Measurements from ENCODE around the gene ARPC2. TPM values are rescaled to one million over a fixed set of nuclear protein-coding genes. Genes with fewer than 3 reads are reported as not detected.

ARPC2 gene
- total RNA-seq, 1 donor from 2014 or later, result 139 TPM

DNA sequence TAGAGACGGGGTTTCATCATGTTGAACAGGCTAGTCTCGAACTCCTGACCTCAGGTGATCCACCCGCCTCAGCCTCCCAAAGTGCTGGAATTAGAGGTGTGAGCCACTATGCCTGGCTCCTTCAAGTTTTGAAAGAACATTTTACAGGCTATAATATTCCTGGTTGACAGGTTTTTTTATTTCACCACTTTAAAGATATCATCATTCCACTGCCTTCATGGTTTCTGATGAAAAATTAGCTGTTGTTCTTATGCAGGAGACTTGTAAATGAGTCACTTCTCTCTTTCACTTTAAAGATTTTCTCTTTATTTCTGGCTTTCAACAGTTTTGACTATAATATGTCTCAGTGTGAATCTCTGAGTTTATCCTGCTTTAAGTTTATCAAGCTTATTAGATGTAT lies 7.9 kb upstream of the ARPC2 start:
- intact Hi-C loops (cut with micrococcal nuclease), result no loop called here
- no peak for ATAC-seq
- no peak for DNase-seq

DNA sequence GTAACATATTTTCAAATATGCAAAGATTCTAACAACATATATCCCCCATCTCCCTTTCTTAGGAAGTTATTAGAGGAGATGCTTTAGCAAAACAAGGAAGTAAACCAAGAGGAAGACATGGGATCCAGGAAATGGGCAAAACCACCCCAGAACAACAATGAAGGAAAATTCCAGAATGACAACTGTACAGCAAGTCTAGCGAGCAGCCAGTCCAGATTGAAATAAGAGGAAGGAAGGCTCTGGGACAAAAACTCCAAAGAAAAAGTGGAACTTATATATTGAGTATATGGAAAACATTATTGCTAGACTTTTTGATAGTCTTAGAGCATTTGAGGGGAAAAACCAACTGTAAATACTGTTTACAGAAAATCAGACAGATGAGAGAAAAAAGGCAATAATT lies 2.9 kb upstream of the ARPC2 start:
- intact Hi-C loops (cut with micrococcal nuclease), result no loop called here
- no peak for ATAC-seq
- DNase-seq, result no peak

DNA sequence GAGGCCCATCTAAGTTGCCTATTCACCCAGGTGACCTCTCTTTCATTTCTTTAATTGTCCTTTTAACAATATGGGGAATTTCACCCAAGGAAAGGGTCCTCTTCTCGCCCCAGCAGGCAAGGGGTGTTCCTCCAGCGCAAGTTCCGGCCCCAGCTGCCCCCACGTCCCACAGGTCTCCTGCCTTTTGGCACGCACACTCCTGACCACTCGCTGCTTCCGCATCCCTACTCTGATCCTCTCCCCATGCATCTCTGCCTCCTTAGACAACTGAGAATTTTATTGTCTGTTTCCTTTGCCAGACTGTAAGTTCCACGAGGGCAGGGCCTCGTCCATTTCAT lies 684 bp upstream of the ARPC2 start:
- intact Hi-C loops (cut with micrococcal nuclease), result no loop called here
- peak; percentile 7 for ATAC-seq
- DNase-seq, result peak; percentile 33

DNA sequence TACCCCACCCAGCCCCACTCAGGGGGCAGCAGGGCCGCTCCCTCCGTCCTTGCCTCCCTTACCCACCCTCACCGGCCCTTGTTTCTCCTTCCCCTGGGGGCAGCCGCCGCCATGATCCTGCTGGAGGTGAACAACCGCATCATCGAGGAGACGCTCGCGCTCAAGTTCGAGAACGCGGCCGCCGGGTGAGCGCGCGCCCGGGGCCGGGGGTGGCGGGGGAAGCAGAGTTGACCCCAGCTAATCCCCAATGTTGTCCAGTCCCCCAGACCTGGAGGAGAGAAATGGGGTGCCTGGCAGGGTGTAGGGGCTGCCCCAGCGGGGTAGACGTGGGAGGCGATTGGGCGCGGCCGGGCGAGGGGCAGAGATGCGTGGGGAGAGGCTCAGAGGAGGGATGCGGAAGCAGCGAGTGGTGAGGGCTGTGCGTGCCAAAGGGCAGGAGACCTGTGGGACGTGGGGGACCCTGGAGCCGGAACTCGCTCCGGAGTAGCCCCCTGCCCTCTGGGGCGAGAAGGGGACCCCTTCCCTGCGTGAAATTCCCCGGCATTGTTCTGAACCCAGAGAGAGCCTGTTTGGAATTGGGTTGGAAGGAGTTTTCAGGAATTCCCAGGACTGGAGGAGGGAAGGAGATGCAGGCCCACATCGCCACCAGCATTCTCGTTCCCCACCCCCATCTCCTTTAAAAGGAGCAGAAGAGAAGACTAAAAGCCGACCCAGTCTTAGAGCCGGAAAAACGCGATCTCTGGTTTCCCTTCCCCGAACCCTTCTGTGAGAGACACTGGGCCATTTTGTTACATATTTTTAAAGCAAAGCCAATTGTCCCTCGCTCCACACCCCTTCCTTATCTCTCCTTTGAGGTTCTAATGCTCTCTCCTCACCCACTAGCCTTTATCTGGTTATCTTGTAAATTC lies 625 bp downstream of the ARPC2 start:
- DNase-seq (peak; percentile 73), ATAC-seq (peak; percentile 68)
- intact Hi-C loops (cut with micrococcal nuclease), result no loop called here

DNA sequence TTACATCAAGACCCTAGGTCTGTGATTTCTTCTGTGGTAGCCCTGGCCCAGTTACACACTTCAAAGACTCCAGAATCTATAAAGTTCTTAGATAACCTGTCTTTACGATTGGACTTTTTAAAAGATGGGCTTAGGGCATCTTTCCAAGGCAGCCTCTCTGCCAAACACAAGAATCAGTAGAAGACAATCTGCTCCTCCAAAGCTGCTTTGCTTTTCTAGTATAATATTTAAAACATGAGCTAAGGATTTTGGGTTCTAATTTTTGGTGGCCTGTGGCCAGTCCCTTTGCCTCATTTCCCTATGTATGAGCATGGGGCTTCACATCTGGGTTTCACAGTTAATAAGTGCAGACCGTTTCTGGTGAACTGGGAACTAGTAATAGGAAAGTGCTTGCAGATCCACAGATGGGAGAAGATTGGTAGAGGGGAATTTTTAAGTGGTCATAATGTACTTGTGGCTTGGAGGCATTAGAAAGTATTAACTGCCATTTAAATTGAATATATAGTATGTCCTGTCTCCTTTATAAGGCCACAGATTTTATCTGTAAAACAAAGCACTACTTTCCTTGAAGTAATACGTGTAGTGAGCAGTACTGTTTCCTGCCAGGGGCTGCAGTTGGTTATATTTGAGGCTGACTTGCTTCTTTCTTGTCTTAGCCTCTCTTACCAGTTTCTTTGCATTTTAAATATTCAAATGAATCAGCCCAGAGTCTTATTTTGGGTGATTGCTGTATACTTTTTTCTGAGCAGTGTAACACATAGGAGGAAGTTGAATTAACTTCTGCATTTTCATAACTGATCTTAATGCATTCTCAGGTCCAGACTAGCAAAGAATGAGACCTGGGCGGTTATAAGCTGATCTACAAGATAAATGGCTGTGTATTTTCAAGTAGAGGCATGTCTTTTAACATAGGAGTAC lies 1.5 kb downstream of the ARPC2 start:
- DNase-seq, result no peak
- intact Hi-C loops (cut with micrococcal nuclease), result no loop called here
- ATAC-seq, result no peak

DNA sequence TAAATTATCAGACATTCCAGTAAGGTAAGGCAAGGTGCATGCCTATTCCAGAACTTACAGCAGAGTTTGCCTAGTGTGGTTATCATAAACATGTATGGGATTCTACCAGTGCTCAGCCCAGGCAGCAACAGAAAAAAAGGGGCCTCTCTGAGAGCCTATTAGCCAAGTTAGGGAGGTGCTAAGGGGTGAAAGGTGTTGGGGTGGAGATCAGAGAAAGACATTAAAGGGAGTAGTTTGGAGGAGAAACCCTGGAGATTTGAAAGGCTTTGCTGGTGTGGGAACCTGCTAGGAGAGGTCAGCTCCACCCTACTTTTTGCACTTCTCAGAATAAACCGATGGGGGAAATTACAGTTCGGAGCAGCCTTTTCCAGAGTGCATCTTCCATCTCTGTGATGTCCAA lies 2.9 kb downstream of the ARPC2 start:
- no peak for DNase-seq
- no peak for ATAC-seq
- intact Hi-C loops (cut with micrococcal nuclease), result no loop called here

DNA sequence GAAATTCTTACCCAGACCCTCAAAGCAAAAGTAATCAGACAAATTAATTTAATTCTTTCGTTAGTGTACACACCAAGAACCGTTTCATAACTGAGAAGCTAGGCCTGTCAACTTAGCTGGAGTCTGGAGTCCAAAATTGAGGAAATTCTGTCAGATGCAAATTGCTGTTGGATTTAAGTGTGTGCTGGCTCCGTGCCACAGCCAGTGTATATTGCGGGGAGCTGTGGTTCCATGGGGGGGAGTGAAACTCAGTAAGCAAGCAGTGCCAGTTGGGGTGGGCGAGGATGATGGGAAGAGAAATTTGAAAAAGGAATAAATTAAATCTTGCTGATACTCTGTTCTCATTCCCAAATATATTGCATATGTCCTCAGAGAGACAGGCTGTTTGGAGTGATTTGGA lies 4.0 kb downstream of the ARPC2 start:
- DNase-seq (peak; percentile 49), ATAC-seq (no peak)

DNA sequence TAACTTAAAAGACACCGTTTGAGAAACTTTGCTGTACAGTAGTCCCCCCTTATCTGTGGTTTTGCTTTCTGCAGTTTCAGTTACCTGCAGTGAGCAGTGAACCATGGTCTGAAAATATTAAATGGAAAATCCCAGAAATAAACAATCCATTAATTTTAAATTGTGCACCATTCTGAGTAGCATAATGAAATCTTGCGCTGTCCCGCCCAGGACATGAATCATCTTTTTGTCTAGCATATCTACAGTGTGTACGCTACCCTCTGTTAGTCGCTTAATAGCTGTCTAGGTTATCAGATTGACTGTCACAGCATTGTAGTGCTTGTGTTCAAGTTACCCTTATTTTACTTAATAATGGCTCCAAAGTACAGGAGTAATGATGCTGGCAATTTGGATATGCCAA lies 6.1 kb downstream of the ARPC2 start:
- ATAC-seq (no peak), DNase-seq (no peak)
- intact Hi-C loops (cut with micrococcal nuclease), result no loop called here

More for the DNA sequence above, 4.0 kb downstream of the ARPC2 start:
- intact Hi-C loops (cut with micrococcal nuclease), result no loop called here

DNA sequence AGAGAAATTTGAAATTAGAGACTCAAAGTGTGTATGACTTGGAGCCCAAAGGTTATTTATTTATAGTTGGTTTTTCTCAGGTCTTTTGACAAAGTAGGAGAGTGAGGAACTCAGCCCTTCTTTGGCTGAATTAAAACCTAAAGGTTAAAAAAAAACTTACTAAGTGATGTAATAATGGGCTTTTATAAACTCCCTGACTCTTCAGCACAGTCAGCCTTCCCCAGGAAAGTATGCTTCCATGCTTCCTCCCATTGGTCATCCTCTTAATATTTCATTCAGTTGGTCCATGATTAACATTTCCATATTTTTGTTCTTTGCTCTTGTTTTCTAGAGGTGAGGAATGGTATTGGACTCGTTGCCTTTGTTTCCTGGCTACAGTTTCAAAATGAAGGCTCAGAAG lies 7.2 kb downstream of the ARPC2 start:
- intact Hi-C loops (cut with micrococcal nuclease), result no loop called here
- no peak for ATAC-seq
- no peak for DNase-seq

DNA sequence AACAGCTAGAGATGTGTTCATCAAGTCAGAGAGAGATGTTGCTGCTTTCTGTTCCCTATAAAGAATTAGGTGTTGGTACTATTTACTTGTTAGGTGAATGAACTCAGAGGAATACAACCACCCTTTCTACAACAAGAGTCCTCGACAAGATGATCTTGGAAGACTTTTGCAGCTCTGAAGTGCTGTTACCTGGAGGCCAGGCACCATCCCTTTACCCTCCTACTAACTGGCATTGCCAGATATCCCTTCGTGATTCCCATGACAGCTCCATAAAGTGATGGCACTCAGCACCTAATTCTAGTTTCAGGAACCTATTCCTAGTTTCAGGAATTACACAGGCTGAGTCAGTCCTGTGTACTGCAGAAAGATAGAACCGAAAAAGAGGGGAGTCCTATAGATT lies 9.9 kb downstream of the ARPC2 start:
- no peak for ATAC-seq
- intact Hi-C loops (cut with micrococcal nuclease), result no loop called here
- DNase-seq, result no peak

DNA sequence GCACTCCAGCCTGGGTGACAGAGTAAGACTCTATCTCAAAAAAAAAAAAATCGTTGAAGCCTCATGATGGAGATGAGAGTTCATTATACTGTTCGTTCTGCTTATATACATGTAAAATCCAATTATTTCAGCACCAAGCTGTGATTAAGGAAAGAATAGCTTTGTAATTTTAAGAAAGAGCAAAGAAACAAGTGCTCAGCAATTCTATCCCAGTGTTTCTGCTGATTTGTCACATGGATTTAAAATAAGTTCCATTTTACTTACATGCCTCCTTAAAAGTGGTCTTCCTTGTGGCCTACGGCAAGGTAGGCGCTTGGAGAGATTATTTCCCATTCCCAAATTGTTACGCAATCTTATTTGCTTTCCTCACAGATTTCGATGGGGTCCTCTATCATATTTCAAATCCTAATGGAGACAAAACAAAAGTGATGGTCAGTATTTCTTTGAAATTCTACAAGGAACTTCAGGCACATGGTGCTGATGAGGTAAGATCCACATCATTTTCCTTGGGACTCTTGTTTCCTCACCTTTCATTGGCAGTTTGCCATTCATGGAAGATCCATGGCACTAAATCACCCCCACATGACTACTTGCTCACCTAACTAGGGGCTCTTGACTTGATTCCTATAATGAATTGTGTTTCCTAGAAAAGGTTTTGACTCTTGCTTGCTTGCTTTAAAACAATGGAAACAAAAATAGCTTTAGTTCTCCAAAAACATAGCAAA lies 11.5 kb downstream of the ARPC2 start:
- ATAC-seq, result no peak
- intact Hi-C loops (cut with micrococcal nuclease), result no loop called here
- no peak for DNase-seq

DNA sequence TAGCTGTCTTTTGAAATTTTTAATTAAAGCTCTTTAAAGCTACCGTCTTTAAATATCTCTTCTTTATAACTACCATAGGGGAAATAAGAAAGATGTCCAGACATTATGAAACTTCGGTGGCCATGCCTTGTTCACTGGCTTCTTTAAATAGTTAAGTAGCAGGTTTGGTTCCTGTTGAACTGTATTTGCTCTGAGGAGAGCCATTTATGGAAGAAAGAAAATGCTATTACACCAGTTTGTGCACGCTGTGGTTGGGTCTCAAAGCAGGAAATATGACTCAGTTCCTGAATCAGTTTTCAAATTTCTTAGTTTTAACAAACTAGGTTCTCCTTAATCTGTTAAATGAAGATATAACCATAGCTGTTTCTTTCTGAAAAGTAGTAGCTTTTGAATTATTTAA lies 12.2 kb downstream of the ARPC2 start:
- intact Hi-C loops (cut with micrococcal nuclease), result no loop called here
- ATAC-seq (peak; percentile 75), DNase-seq (no peak)

DNA sequence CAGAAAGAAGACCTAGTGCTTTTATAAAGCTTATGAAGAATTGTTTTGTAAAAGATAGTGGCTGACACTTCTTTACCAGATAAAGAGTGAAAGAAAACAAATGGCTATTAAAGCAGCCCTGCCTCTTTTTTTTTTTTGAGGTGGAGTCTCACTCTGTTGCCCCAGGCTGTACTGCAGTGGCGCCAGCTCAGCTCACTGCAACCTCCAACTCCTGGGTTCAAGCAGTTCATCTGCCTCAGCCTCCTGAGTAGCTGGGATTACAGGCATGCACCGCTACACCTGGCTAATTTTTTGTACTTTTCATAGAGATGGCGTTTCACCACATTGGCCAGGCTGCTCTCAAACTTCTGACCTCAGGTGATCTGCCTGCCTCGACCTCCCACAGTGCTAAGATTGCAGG lies 12.9 kb downstream of the ARPC2 start:
- peak; percentile 38 for ATAC-seq
- no peak for DNase-seq
- intact Hi-C loops (cut with micrococcal nuclease), result no loop called here

DNA sequence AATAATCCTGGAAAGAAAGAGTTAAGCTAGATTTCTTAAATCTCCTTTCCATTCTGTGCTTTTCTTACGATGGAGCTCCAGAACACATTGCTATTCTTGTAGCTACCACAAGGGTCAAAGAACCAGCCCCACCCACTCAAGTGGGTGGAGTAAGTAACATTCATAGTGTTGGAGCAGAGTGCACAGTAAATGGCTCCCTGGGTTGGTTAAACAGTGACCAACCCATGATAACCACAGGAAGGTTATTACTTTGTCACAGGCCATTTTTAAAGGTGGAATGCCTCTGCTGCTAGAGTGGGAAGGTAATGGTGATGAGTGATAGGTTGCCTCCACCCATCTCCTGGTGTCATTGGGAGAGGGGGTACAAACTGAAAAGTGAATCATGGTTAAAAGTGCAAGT lies 13.9 kb downstream of the ARPC2 start:
- ATAC-seq (peak; percentile 21), DNase-seq (no peak)
- intact Hi-C loops (cut with micrococcal nuclease), result no loop called here

DNA sequence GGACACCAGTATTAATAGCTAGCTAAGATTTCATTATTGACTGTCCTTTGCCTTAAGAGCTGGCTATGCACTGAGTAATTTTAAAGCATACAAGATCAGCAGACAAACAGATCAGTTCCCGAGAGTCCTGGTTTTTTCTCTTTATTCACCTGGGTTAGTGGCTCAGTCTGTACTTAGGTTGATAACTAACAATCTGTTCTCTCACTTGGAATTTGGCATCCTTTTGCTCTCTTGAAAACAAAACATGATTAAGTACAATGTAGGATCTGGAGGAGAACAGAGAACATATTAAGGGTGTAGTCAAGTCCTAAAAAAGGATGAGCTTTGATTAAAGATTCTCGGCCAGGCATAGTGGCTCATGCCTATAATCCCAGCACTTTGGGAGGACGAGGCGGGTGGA lies 16.6 kb downstream of the ARPC2 start:
- intact Hi-C loops (cut with micrococcal nuclease), result no loop called here
- no peak for ATAC-seq
- no peak for DNase-seq

DNA sequence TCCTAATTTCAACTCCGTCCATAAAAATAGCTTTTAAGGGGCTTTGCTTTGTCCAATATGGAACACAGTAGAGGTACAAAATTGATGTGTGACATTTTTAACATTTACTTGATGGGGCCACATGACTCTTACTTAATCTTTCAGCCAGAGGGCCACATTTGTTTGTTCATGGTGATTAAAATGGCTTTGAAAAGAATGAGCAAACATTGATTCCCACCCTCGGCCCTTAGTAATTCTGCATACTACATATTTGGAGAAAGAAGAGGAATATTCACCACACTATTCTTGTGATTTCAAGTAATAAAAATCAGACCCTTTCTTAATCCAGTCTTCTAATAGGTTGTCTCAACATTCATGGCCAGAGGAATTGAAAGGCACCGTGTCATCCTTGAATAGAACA lies 17.5 kb downstream of the ARPC2 start:
- no peak for ATAC-seq
- DNase-seq, result no peak
- intact Hi-C loops (cut with micrococcal nuclease), result no loop called here

DNA sequence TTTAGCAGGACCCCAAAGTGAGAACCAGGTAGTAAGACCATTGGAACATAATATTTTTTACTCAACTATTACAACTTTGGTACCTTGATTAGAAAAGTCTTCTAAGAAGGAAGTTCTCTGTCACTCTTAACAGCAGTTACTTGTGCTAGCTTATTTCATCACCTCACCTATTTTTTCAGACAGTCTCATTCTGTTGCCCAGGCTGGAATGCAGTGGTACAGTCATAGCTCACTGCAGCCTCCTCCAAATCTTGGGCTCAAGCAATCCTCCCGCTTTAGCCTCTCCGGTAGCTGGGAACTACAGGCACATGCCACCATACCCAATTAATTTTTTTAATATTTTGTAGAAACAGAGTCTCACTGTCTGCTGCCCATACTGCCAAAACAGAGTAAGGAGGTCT lies 18.0 kb downstream of the ARPC2 start:
- DNase-seq (no peak), ATAC-seq (no peak)
- intact Hi-C loops (cut with micrococcal nuclease), result no loop called here

DNA sequence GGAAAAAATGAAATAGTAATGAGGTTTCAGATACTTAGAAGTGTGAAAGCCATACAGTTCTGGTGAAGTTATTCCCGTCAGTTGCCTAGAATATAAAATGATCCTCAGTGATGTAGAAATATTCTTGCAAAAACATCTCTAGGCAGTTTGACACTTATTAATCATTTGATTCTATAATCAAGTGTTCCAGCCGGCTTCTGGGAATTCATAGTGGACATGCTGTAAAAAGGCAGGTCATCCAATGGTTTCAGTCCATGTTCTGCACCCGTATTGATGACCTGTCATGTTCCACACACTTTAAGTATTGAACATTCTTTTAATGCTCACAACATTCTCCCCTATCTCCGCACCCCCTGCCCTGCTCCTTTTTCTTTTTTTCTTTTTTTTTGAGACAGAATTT lies 19.8 kb downstream of the ARPC2 start:
- DNase-seq, result no peak
- intact Hi-C loops (cut with micrococcal nuclease), result no loop called here
- ATAC-seq, result no peak

DNA sequence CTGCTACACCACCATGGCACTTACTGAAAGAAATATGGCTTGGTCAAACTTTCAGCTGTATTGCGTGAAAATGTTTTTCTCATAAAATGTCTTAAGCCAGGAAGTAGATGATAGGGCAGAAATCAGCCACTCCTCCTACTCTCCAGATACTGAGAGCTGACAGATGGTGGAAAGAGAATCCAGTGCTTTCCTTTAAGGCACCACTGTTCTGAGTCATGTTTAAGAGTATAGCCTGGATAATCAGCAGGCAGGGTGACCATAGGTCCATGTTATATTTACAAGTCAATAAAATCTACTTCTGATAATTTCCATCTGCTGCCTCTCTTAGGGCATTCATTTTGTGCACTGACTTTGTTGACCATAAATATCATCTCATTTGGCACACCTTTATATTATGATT lies 21.9 kb downstream of the ARPC2 start:
- intact Hi-C loops (cut with micrococcal nuclease), result no loop called here
- DNase-seq (no peak), ATAC-seq (no peak)

DNA sequence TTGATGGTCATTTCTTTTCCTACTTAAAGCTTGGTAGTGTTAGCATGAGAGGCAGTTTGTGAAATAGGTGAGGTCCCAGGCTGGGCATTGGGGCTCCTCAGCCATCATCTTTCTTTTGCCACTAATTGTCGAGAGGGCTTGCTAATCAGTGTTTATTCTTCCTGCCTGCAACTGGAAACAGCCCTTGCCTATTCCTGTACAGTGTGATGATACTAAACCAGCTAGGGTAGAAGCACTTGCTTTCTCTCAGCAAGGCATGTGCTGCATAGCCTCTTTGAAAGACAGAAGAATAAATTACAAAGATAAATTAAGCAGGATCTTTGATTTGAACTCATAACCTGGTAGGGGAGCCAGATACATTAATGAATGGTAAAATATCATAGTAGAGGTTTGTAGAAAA lies 27.2 kb downstream of the ARPC2 start:
- DNase-seq (no peak), ATAC-seq (peak; percentile 56)
- intact Hi-C loops (cut with micrococcal nuclease), result no loop called here
